ACHN (cell line): Measurements from ENCODE around the gene HARBI1.

Source experiments
- DNase-seq: peaks from one replicate; pipeline ENCODE4 v3.0.0-alpha.2; 2015
- in situ Hi-C: cut with HindIII; loops from 2 replicates; pipeline ENCODE4 v1.10.0; 2017; ENCODE audit warnings: low sequenced_read_pairs, low pct_ligation_motif_present, low pct_unique_long_range_greater_than_20kb

The HARBI1 gene, protein sequence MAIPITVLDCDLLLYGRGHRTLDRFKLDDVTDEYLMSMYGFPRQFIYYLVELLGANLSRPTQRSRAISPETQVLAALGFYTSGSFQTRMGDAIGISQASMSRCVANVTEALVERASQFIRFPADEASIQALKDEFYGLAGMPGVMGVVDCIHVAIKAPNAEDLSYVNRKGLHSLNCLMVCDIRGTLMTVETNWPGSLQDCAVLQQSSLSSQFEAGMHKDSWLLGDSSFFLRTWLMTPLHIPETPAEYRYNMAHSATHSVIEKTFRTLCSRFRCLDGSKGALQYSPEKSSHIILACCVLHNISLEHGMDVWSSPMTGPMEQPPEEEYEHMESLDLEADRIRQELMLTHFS

DNA sequence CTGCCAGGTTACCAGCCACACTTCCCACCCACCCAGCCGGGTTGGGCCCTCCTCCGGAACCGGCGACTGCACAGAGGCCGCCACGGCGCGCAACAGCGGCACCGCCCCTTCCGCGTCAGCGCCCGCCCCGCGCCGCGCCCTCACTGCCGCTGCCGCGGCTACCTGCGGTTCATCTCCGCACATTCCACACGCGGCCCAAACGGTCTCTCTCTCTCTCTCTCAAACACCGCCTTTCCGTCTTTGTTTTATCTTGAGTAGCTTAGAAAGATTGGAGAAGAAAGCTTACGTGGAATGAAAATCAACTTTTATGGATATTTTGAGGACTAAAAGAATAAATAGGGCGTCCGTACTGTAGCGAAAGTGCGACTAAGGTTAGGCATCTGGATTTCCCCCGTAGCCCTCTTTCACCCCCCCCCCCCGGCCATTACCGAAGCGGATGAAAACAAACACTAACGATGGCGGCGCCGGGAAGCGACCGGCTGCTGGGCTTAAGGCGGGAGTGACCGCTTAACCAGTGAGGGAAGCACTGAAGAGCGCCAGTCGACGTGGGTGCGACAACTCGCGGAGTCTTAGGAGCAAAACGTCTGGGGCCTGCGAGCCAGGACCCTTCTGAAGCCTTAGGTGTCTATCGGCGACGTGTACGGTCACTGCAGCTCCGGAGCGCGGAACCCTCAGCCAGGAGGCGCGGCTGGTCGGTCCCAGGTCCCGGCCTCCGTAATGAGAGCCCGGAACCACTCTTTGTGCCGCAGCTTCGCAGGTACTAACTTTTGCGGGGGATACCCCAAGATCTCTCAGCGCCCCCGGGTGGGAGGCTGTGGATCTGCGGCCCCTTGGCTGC lies at the start of gene HARBI1, which contains the start of gene ATG13:
Gene HARBI1 (minus strand): TSS at position 94 of the 838 bp plus-strand sequence. CDS start 990 bp downstream, outside the sequence.
Gene ATG13 (plus strand): TSS at position 420 of the 838 bp plus-strand sequence. CDS start 26,739 bp downstream, outside the sequence.
- in situ Hi-C loops, result no loop called here
- DNase-seq, result peak; percentile 84

DNA sequence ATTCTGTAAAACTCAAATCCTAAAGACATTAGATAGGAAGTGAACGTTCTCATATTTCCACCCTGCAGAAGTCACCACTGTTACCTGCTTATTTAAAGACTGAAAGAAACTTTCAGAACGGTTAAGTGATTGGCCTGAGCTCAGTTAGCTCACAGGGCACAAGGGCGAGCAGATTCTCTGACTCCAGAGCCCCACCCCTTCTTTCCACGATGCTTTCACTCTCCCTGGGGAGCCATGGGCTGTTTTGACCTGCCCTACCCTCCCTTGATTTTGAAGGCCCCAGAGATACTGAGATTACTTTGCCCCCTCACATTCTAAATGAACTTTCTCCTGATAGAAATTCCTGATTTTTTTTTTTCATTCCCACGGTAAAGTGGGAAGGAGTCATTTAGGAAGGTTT lies 49.5 kb upstream of the HARBI1 start:
- DNase-seq, result no peak
- in situ Hi-C loops, result no loop called here

DNA sequence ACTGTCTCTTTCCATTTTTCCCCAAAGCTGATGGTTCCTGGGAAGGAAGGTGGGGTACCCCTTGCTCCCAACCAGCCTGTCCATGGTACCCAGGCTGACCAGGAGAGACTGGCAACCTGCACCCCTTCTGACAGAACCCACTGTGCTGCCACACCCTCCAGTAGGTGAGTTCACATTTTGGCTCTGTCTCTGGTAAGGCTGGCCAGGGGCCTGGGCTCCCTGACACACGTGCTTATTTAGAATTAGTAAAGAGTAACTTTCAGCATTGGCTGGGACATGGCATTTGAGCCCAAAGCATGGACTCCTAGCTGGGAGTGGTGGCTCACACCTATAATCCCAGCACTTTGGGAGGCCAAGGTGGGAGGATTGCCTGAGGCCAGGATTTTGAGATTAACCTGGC lies 48.3 kb upstream of the HARBI1 start:
- in situ Hi-C loops, result no loop called here
- no peak for DNase-seq

DNA sequence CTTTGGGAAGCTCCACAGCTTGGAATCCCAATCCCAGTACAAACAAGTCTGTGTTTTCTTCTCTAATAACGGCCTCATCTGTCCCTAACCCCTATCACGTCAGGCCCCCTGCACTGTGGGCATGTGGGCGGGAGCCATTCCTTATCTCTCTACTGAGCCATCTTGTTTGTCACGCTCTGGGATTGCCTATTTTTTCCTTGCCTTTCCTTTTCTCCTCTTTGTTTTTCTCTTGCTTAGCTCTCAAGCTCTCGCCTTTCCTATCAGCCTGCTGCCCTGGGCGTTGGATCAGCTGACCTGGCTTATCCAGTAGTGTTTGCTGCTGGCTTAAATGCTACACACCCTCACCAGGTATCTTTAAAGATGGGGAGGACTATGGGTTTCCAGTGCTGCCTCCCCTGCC lies 47.6 kb upstream of the HARBI1 start:
- DNase-seq, result no peak
- in situ Hi-C loops, result no loop called here

DNA sequence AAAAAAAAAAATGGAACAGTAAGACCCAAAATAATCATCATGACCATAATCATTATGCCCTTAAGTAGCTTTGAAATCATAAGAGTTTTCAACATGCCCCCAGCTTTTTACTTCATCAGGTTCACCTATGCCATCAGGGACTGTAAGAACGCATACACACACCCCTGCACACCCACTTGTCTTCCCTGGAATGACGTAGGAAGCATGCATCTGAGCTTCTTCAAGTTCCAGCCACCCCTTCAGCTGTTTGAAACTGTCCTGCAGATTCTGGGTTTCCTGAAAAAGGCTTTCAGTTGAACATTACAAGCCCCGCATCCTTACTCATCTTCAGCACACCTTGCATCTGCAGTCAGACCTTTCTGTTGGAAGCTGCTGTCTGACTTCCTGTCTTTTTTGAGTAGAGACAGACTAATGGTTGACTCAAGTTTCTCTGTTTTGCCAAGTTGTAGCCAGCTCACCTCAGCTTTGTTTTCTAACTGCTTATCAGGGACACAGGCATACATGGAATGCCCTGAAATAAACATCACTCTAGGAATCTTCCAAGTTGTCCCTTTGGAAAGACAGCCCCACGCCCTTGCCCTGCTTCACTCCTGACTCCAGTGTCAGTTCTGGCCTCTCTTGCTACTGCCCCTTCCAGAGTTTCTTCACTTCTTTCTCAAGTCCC lies 46.4 kb upstream of the HARBI1 start:
- DNase-seq, result no peak

DNA sequence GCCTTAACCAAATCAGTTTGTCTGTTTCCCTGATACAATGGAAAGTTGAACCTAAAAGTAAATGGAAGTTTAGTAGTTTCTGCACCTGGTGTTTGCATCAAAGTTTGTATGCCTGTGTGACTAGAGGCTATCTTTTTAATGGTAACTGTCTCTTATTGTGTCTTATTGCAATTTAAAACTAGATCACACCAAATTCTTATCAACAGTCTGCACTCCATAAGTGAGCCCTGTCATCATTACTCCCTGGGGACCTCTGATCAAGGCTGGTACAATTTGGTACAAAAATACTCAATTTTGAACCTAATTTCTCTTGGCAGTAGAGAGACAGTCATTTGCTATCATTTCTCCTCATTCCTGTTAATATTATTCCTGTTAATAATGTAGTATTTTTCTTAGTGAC lies 45.3 kb upstream of the HARBI1 start:
- no peak for DNase-seq

More for the DNA sequence above, 46.4 kb upstream of the HARBI1 start:
- in situ Hi-C loops, result no loop called here

DNA sequence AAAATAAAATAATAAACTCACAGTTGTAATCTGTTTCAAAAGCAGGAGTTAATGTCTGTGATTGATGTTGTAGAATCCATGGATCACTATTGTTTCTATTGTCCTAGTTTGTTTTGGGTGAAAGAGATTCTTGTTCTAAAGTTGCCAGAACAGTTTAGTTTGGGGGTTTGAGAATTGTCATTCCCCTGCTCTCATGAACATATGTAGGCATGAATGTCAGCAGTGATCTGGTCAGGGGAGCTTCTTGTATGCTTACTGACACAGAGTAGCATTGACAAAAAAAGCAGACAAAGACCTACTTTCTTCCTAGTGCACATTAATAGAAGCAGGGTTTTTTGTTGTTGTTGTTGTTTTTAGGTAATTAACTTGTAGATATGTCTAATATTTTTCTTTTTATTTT lies 44.8 kb upstream of the HARBI1 start:
- no peak for DNase-seq
- in situ Hi-C loops, result no loop called here

More for the DNA sequence above, 45.3 kb upstream of the HARBI1 start:
- in situ Hi-C loops, result no loop called here

DNA sequence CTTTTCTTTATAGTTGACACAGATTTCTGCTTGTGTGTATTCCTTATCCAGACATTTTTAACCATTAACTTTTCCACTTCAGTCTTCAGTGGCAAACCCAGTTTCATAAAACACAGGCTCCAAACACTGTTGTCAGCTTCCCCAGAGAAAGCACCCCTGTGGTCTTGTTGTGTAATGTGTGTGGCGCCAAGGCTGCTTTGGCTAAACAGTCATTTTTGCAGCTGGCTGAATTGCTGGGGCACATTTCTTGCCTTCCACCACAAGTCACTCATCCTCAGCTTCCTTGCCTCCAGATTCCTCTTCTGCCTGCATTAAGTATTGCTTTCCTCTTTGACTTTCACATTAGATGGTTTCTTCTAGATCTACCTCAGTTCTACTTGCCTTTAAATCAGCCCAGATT lies 42.9 kb upstream of the HARBI1 start:
- in situ Hi-C loops, result no loop called here
- DNase-seq, result no peak

DNA sequence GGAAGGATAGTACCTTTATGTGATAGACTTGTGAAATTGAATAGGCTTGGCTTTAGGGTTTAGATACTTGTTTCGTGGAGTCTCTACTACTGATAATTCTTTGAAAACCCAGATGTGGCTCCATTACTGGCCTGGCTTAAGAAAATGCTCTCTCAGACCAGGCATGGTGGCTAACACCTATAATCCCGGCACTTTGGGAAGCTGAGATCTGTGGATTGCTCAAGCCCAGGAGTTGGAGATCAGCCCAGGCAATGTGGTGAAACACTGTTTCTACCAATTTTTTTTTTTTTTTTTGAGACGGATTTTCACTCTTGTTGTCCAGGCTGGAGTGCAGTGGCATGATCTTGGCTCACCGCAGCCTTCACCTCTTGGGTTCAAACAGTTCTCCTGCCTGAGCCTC lies 41.2 kb upstream of the HARBI1 start:
- in situ Hi-C loops, result no loop called here
- DNase-seq, result no peak

DNA sequence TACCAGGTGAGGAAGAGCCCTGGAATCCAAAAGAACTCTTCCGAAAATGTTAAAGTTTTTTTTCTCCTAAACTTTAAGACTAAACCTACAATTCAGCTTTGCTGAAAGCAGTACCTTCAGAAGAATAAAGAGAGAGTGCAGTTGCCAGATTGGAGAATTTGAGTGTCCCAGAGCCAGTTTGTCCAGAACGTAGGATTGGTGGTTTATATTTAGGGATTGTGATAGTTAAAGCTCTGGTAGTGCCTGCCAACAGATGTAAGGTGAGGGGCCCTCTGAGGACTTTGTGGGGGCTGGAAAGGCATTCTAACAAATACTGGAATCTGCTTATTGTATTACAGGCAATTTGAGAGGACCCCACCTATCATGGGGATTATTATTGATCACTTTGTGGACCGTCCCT lies 40.2 kb upstream of the HARBI1 start:
- in situ Hi-C loops, result no loop called here
- no peak for DNase-seq

DNA sequence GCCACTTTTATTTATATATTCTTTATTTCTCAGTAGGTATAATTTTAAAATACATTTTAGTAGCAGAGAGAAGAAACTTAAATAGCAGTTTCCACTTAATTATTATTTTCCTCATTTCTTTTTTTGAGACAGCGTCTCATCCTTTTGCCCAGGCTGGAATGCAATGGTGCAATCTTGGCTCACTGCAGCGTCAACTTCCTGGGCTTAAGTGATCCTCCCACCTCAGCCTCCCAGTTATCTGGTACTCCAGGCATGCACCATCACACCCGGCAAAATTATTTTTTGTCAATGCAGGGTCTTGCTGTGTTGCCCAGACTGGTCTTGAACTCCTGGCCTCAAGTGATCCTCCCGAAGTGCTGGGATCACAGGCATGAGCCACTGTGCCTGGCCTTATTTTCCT lies 38.6 kb upstream of the HARBI1 start:
- in situ Hi-C loops, result no loop called here
- no peak for DNase-seq

DNA sequence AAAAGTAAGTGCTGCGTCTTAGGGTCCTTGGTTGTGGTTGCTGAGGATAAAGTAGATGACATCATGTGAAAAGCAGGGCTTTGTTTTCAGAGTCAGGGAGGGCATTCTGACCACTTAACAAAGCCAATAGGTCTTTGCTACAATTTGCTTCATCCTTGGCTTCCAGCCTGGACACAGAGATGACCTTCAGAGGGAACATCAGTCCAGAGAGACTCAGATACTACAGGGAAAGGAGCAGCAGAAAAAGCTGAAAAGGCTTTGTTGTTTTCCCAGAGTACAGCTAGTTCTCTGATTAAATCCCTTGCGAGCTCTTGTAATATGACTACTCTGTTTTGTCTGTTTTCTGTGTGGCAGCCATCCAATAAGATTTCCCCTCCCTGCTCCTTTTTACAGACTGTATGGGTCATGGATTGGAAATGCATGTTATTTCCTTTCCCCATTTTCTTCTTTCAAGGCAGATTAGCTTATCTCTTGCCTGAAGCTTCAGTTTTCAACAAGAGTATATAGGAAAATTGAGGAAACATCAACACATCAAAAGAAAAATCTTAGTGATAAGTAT lies 32.2 kb upstream of the HARBI1 start:
- DNase-seq, result no peak

DNA sequence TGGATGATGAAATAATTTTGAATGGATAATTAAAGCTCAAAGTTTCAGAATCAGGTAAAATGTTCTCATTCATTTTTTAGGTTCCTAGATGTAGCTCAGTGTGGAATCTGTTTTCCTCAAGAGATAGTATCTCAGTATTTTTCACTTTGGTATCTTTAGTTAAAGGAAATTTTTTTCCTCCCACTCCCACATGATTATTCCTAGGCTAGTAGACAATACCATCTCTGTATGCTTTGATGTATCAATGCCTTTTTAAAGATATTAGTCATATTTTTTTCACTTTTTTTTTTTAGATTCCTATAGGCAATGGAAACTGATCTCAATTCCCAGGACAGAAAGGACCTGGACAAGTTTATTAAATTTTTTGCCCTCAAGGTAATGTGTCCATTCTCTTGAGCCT lies 27.0 kb upstream of the HARBI1 start:
- DNase-seq, result no peak
- in situ Hi-C loops, result no loop called here

More for the DNA sequence above, 32.2 kb upstream of the HARBI1 start:
- in situ Hi-C loops, result no loop called here

DNA sequence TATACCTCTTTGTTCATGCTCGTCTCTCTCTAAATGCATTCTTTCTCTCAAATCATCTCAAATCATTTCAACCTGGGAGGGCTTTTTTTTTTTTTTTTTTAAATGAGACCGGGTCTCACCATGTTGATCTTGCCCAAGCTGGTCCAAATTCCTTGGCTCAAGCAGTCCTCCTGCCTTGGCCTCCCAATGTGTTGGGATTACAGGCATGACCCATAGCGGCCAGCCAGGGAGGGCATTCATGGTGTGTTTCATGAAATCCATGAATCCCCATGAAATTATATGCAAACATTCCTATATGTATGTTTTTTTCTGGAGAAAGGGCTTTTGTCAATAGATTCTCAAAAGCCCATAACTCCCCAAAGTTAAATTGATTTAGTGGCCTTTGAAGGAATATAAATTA lies 26.5 kb upstream of the HARBI1 start:
- in situ Hi-C loops, result no loop called here

DNA sequence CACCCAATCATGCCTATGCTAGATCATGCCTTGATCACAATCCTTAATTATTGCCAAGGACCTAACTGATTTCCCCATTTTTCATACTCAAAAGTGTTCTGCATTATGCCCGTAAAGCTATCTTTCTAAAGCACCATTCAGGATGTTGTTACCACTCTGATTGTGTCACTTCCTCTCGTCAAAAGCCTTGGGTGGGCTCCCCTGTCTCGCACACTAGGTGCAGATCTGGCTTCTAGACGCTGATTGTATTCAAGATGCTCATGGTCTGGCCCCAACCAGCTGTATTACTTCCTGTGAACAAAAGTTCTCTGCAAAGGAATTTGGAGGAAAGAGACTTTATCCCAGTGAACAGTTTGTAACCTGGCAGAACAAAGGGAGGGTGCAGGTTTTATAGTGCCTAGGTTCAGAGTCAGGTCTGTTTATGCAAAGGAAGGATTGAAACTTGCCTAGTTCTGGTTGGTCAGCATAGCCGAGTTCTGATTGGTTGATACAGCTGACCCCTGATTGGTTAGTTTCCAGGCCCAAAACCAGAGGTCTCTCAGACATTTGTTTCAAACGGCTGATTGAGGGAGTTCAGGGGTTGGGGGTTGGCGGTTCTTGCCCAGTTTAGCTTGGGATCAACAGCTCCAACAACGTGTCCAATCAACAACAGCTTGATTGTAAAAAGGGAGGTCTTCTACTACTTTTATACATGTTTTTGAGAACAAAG lies 25.8 kb upstream of the HARBI1 start:
- no peak for DNase-seq

More for the DNA sequence above, 26.5 kb upstream of the HARBI1 start:
- DNase-seq, result no peak

DNA sequence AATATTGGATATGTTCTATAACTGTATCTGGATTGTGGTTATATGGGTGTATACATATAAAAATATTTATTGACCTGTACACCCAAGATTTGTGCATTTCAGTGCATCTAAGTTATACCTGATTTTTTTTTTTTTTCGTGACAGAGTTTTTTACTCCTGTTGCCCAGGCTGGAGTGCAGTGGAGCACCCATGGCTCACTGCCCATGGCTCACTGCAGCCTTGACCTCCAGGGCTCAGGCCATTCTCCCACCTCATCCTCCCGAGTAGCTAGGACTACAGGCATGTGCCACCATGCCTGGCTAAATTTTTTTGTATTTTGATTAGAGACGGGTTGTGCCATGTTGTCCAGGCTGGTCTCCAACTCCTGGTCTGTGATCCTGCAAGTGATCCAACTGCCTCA lies 24.6 kb upstream of the HARBI1 start:
- no peak for DNase-seq
- in situ Hi-C loops, result no loop called here

More for the DNA sequence above, 25.8 kb upstream of the HARBI1 start:
- in situ Hi-C loops, result no loop called here

DNA sequence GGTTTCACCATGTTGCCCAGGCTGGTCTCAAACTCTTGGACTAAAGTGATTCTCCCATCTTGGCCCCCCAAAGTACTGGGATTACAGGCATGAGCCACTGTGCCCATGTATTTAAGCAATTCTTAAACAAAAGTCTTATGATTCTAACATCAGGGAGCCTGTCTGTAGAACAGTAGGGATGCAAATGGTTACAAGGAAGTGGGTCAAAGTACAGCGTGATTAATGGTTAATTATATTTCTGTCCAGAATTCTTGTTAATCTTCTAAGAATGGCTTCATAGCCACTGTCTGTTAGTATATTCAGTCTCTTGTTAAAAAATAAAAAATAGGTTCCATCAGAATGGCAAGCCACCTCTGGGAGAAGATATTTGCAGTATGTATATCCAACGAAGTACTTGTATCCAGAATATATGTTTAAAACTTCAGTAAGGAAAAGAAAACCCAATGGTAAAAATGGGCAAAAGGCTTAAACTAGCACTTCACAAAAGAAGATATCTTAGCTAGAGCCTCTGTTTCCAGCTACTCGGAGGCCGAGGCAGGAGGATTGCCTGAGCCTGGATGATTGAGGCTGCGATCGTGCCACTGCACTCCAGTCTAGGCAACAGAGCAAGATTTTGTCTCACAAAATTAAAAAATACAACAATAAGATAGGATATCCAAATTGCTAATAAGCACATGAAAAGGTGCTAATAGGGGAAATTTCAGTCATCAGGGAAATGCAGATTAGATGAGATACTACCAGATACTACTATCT lies 23.2 kb upstream of the HARBI1 start:
- in situ Hi-C loops, result no loop called here
- no peak for DNase-seq
